ENCODE results near the gene NEK1.

DNA sequence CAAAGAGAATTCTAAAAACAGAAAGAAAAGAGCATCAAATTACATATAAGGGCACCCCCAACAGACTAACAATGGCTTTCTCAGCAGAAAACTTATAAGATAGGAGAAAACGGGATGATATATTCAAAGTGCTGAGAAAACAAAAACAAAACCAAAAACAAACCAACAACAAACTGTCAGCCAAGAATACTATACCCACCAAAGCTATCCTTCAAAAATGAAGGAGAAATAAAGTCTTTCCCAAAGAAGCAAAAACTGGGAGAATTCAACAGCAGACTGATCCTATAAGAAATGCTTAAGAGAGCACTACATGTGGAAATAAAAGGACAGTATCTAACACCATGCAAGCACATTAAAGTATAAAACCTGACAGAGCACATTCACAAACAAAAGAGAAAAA is 168.6 kb downstream of the NEK1 start:
- TF ChIP-seq, protein P1, sequence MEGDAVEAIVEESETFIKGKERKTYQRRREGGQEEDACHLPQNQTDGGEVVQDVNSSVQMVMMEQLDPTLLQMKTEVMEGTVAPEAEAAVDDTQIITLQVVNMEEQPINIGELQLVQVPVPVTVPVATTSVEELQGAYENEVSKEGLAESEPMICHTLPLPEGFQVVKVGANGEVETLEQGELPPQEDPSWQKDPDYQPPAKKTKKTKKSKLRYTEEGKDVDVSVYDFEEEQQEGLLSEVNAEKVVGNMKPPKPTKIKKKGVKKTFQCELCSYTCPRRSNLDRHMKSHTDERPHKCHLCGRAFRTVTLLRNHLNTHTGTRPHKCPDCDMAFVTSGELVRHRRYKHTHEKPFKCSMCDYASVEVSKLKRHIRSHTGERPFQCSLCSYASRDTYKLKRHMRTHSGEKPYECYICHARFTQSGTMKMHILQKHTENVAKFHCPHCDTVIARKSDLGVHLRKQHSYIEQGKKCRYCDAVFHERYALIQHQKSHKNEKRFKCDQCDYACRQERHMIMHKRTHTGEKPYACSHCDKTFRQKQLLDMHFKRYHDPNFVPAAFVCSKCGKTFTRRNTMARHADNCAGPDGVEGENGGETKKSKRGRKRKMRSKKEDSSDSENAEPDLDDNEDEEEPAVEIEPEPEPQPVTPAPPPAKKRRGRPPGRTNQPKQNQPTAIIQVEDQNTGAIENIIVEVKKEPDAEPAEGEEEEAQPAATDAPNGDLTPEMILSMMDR (conservative IDR thresholded peaks at IDR 0.05; ENCODE audit: low read length), result no peak
- TF ChIP-seq EZH2phosphoT487 (IDR thresholded peaks at IDR 0.05; ENCODE audit: borderline replicate concordance), result no peak

Measured in Loucy (cell line).